ENCODE data around the gene ABHD14A.

- TF ChIP-seq CTCF (conservative IDR thresholded peaks at IDR 0.05 in 1 of 2, IDR thresholded peaks at IDR 0.05 in 1 of 2; ENCODE audit: extremely low read depth in 1 of 2, insufficient read depth in 1 of 2, low read depth in 1 of 2, low read length in 2 of 2) = no peak
- TF ChIP-seq EZH2 (IDR thresholded peaks at IDR 0.05; ENCODE audit: borderline replicate concordance, low read length) = no peak
These were observed 17.2 kb upstream of the ABHD14A start for GRCh38 chr3:51957520-51958205.

All from mammary epithelial cell (primary cell).